GM13976 (cell line): Measurements from ENCODE around the gene MED9.
"Not testable (repeated sequence)": the region's sequence is repeated elsewhere in the genome, so short reads cannot be mapped to it uniquely, and the experiment has no call there.

Experiments
- DNase-seq: peaks from one replicate; pipeline ENCODE4 v3.0.0; 2012; ENCODE audit warnings: low spot score
- CTCF ChIP-seq: IDR thresholded peaks from 2 replicates; pipeline ENCODE4 v1.5.1; 2012; ENCODE audit warnings: borderline replicate concordance, mild to moderate bottlenecking; ENCODE audit not compliant: insufficient read depth; ENCODE audit errors: extremely low read depth, missing control alignments, control extremely low read depth
- in situ Hi-C: fragments of 300-500 bp; cut with MboI; formaldehyde crosslinking; loops from one replicate; pipeline ENCODE4 v1.12.0; 2022; ENCODE audit warnings: low sequenced_read_pairs, mixed read lengths, inconsistent platforms; ENCODE audit not compliant: unreplicated experiment

MED9 gene

GRCh38 chr17:17454276-17454675 lies 22.5 kb upstream of the MED9 start:
- no peak for TF ChIP-seq CTCF
- in situ Hi-C loops: no loop called here
- DNase-seq: no peak

GRCh38 chr17:17454700-17455099 lies 22.1 kb upstream of the MED9 start:
- DNase-seq, in situ Hi-C loops: not testable (repeated sequence)

GRCh38 chr17:17455173-17455572 lies 21.6 kb upstream of the MED9 start:
- no peak for DNase-seq
- in situ Hi-C loops: no loop called here
- TF ChIP-seq CTCF: no peak

- TF ChIP-seq CTCF: no peak
- no peak for DNase-seq
- in situ Hi-C loops: no loop called here
Measured at GRCh38 chr17:17456251-17456650, 20.5 kb upstream of the MED9 start.

GRCh38 chr17:17457680-17458079 lies 19.1 kb upstream of the MED9 start:
- DNase-seq: no peak
- in situ Hi-C loops: no loop called here
- no peak for TF ChIP-seq CTCF

GRCh38 chr17:17460038-17460437 lies 16.8 kb upstream of the MED9 start:
- in situ Hi-C loops: no loop called here
- no peak for TF ChIP-seq CTCF
- DNase-seq: no peak

- no peak for DNase-seq
- no peak for TF ChIP-seq CTCF
- in situ Hi-C loops: no loop called here
Measured at GRCh38 chr17:17462048-17462824, 14.6 kb upstream of the MED9 start.
